ENCODE data around the gene EFNB2. TPM values are rescaled to one million over a fixed set of nuclear protein-coding genes. Genes with fewer than 3 reads are reported as not detected.
A peak's percentile ranks its signal among the peaks of the same experiment; 100 is the strongest.

Gene EFNB2
- total and polyA plus RNA-seq, 7 donors: 7.2 to 36.1 (median 12.9) TPM

GRCh38 chr13:106527826-106528225 is 7.6 kb downstream of the EFNB2 start:
- Histone ChIP-seq H3K27ac (peak overlapping the region in 2 of 4 donors; percentile 4 to 37), H3K9me3 (no peaks in the 10 kb centered on the region), H3K4me3 (no peak overlapping the region), H3K27me3 (no peaks in the 10 kb centered on the region), H3K4me1 (peaks cover 0 to 75% (median 49%) of the 10 kb centered on the region in 4 donors), H3K36me3 (no peaks in the 10 kb centered on the region)
- intact Hi-C loops (cut with DNase I): no loop called here
- no peak for TF ChIP-seq CTCF (IDR thresholded peaks at IDR 0.05)
- TF ChIP-seq POLR2AphosphoS5 (IDR thresholded peaks at IDR 0.05): no peak
- no peak for TF ChIP-seq EP300 (IDR thresholded peaks at IDR 0.05)
- TF ChIP-seq POLR2A (IDR thresholded peaks at IDR 0.05): no peak
- DNase-seq: no peak
- WGBS, 2 donors: 17 to 61% methylated on average over 2 of the region's 2 CpGs

- H3K4me1 ChIP-seq: peaks cover 0 to 79% (median 49%) of the 10 kb centered on the region in 4 donors
- no peaks in the 10 kb centered on the region for H3K27me3 ChIP-seq
- TF ChIP-seq POLR2AphosphoS5 (IDR thresholded peaks at IDR 0.05) (no peak), EP300 (IDR thresholded peaks at IDR 0.05) (no peak), POLR2A (IDR thresholded peaks at IDR 0.05) (no peak), CTCF (IDR thresholded peaks at IDR 0.05) (no peak)
- H3K4me3 ChIP-seq: no peak overlapping the region
- H3K27ac ChIP-seq: peak overlapping the region in 2 of 4 donors; percentile 4 to 37
- H3K36me3 ChIP-seq: no peaks in the 10 kb centered on the region
- no peak for DNase-seq
- 28 to 73% methylated on average over 1 of the region's 1 CpG for WGBS, 2 donors
- intact Hi-C loops (cut with DNase I): no loop called here
- H3K9me3 ChIP-seq: no peaks in the 10 kb centered on the region
Observed at GRCh38 chr13:106527445-106527801, 8.0 kb downstream of the EFNB2 start.

- TF ChIP-seq EP300 (IDR thresholded peaks at IDR 0.05) (no peak), CTCF (IDR thresholded peaks at IDR 0.05) (no peak), POLR2AphosphoS5 (IDR thresholded peaks at IDR 0.05) (no peak), POLR2A (IDR thresholded peaks at IDR 0.05) (no peak)
Observed at GRCh38 chr13:106526738-106527444, 8.6 kb downstream of the EFNB2 start.

GRCh38 chr13:106525865-106526264 is 9.6 kb downstream of the EFNB2 start:
- H3K27ac ChIP-seq: no peak overlapping the region
- DNase-seq: no peak
- no peaks in the 10 kb centered on the region for H3K36me3 ChIP-seq
- no peak for TF ChIP-seq POLR2A (IDR thresholded peaks at IDR 0.05)
- no peak for TF ChIP-seq EP300 (IDR thresholded peaks at IDR 0.05)
- TF ChIP-seq POLR2AphosphoS5 (IDR thresholded peaks at IDR 0.05): no peak
- no peak for TF ChIP-seq CTCF (IDR thresholded peaks at IDR 0.05)
- H3K27me3 ChIP-seq: no peaks in the 10 kb centered on the region
- peaks cover 0 to 86% (median 36%) of the 10 kb centered on the region in 4 donors for H3K4me1 ChIP-seq
- WGBS, 2 donors: 46 to 82% methylated on average over 3 of the region's 3 CpGs
- intact Hi-C loops (cut with DNase I): no loop called here
- no peak overlapping the region for H3K4me3 ChIP-seq
- H3K9me3 ChIP-seq: no peaks in the 10 kb centered on the region

More at GRCh38 chr13:106526738-106527444, 8.6 kb downstream of the EFNB2 start:
- no peaks in the 10 kb centered on the region for H3K9me3 ChIP-seq
- intact Hi-C loops (cut with DNase I): no loop called here
- 84 to 93% methylated on average over 8 of the region's 8 CpGs for WGBS, 2 donors
- H3K4me1 ChIP-seq: peaks cover 0 to 85% (median 44%) of the 10 kb centered on the region in 4 donors
- H3K36me3 ChIP-seq: no peaks in the 10 kb centered on the region
- H3K4me3 ChIP-seq: no peak overlapping the region
- no peak for DNase-seq
- peak overlapping the region in 1 of 4 donors; percentile 37 for H3K27ac ChIP-seq
- no peaks in the 10 kb centered on the region for H3K27me3 ChIP-seq

Data from sigmoid colon (tissue), 7 donors.